Liver (tissue), 9 donors: ENCODE results near the gene ZBTB7B. TPM values are rescaled to one million over a fixed set of nuclear protein-coding genes. Genes with fewer than 3 reads are reported as not detected.

Source experiments
- DNase-seq: peaks from one replicate; pipeline ENCODE4 v3.0.0-alpha.2; 2017; ENCODE audit warnings: low spot score
- H3K27ac ChIP-seq, 2 donors: one replicate each; pipeline ENCODE4 v1.7.0; 2013; ENCODE audit warnings: inconsistent platforms in 2 of 2, low read length in 2 of 2, control low read depth in 1 of 2, low read depth in 1 of 2, mild to moderate bottlenecking in 1 of 2
- H3K27me3 ChIP-seq, 4 donors: one replicate each; pipeline versions ENCODE4 v1.6.1 to v1.7.0; 2013; ENCODE audit warnings: low read length in 3 of 4, inconsistent platforms in 1 of 4, mild to moderate bottlenecking in 1 of 4, moderate library complexity in 1 of 4; ENCODE audit not compliant: control insufficient read depth in 4 of 4, insufficient read depth in 4 of 4
- H3K36me3 ChIP-seq, 4 donors: one replicate each; pipeline versions ENCODE4 v1.6.1 to v1.7.0; 2013; ENCODE audit warnings: low read length in 3 of 4, mild to moderate bottlenecking in 3 of 4, low read depth in 1 of 4, moderate library complexity in 1 of 4; ENCODE audit not compliant: control insufficient read depth in 4 of 4, insufficient read depth in 3 of 4
- H3K4me1 ChIP-seq, 4 donors: one replicate each; pipeline versions ENCODE4 v1.6.1 to v1.7.0; 2013; ENCODE audit warnings: low read length in 3 of 4, mild to moderate bottlenecking in 3 of 4, moderate library complexity in 1 of 4; ENCODE audit not compliant: control insufficient read depth in 4 of 4, insufficient read depth in 4 of 4
- H3K4me3 ChIP-seq, 3 donors: one replicate each; pipeline versions ENCODE4 v1.6.1 to v1.7.0; 2013; ENCODE audit warnings: low read length in 3 of 3, control low read depth in 1 of 3, low read depth in 1 of 3, mild to moderate bottlenecking in 1 of 3
- H3K9ac ChIP-seq, 2 donors: one replicate each; pipeline ENCODE4 v1.7.0; 2013; ENCODE audit warnings: low read length in 2 of 2, mild to moderate bottlenecking in 2 of 2, moderate library complexity in 2 of 2, control low read depth in 1 of 2, low read depth in 1 of 2
- H3K9me3 ChIP-seq, 4 donors: one replicate each; pipeline versions ENCODE4 v1.6.1 to v1.7.0; 2013; ENCODE audit warnings: low read length in 3 of 4; ENCODE audit not compliant: control insufficient read depth in 4 of 4
- ATF3 ChIP-seq: IDR thresholded peaks from 2 replicates; pipeline ENCODE4 v1.6.1; 2016; ENCODE audit warnings: antibody characterized with exemption
- EGR1 ChIP-seq, 2 donors: IDR thresholded peaks; 2 replicates each; pipeline ENCODE4 v1.6.1; 2016 to 2018; ENCODE audit warnings: antibody characterized with exemption in 2 of 2, low read depth in 2 of 2
- FOXA1 ChIP-seq: IDR thresholded peaks from 2 replicates; pipeline ENCODE4 v1.6.1; 2016; ENCODE audit warnings: antibody characterized with exemption
- FOXA2 ChIP-seq: IDR thresholded peaks from 2 replicates; pipeline ENCODE4 v1.6.1; 2016; ENCODE audit warnings: antibody characterized with exemption
- GABPA ChIP-seq, 2 donors: IDR thresholded peaks in 1 of 2; conservative IDR thresholded peaks in 1 of 2; 2 replicates each; pipeline ENCODE4 v1.6.1; 2016; ENCODE audit warnings: antibody characterized with exemption in 2 of 2, mild to moderate bottlenecking in 1 of 2, moderate library complexity in 1 of 2
- HNF4A ChIP-seq, 2 donors: conservative IDR thresholded peaks; 2 replicates each; pipeline ENCODE4 v1.6.1; 2016; ENCODE audit warnings: antibody characterized with exemption in 2 of 2, mild to moderate bottlenecking in 2 of 2
- HNF4G ChIP-seq: IDR thresholded peaks from 2 replicates; pipeline ENCODE4 v1.6.1; 2016; ENCODE audit warnings: antibody characterized with exemption
- JUND ChIP-seq, 2 donors: IDR thresholded peaks; 2 replicates each; pipeline ENCODE4 v1.6.1; 2016; ENCODE audit warnings: antibody characterized with exemption in 2 of 2
- NR2F2 ChIP-seq: IDR thresholded peaks from 2 replicates; pipeline ENCODE4 v1.6.1; 2016; ENCODE audit warnings: antibody characterized with exemption
- RAD21 ChIP-seq, 2 donors: IDR thresholded peaks; 2 replicates each; pipeline ENCODE4 v1.6.1; 2016; ENCODE audit warnings: antibody characterized with exemption in 2 of 2, mild to moderate bottlenecking in 2 of 2
- REST ChIP-seq: IDR thresholded peaks from 2 replicates; pipeline ENCODE4 v1.6.1; 2016; ENCODE audit warnings: antibody characterized with exemption, mild to moderate bottlenecking
- RXRA ChIP-seq, 2 donors: IDR thresholded peaks; 2 replicates each; pipeline ENCODE4 v1.6.1; 2017 to 2018; ENCODE audit warnings: antibody characterized with exemption in 2 of 2, mild to moderate bottlenecking in 1 of 2
- SP1 ChIP-seq: IDR thresholded peaks from 2 replicates; pipeline ENCODE4 v1.6.1; 2018; ENCODE audit warnings: antibody characterized with exemption, mild to moderate bottlenecking
- TAF1 ChIP-seq: conservative IDR thresholded peaks from 2 replicates; pipeline ENCODE4 v1.6.1; 2016; ENCODE audit warnings: antibody characterized with exemption, mild to moderate bottlenecking
- YY1 ChIP-seq: IDR thresholded peaks from 2 replicates; pipeline ENCODE4 v1.6.1; 2016; ENCODE audit warnings: antibody characterized with exemption, mild to moderate bottlenecking
- WGBS: extraction: QIAGEN DNeasy Blood & Tissue Kit; methylation state at CpG from one replicate; pipeline ENCODE4 v1.1.7; 2013; 5-methylcytosine and 5-hydroxymethylcytosine counted together
- polyA plus RNA-seq, 2 donors: library from polyadenylated mRNA; stranded (reverse) in 1 of 2; unstranded in 1 of 2; fragments of 200-250 nt in 1 of 2; fragments of >200 nt in 1 of 2; fragmentation: Nextera tagmentation in 1 of 2; extraction: Ambion mirVana in 1 of 2; gene quantifications; one replicate each; pipeline versions ENCODE4 v1.2.1 to v1.2.3, GENCODE V29; 2013 to 2015
- total RNA-seq, 2 donors: library from RNA; depleted of rRNA; stranded (reverse); fragments of >200 nt; gene quantifications; one replicate each; pipeline ENCODE4 v1.2.3, GENCODE V29; 2014
- TF ChIP-seq, protein P1 (sequence below): IDR thresholded peaks from 2 replicates; pipeline ENCODE4 v1.6.1; 2016; ENCODE audit warnings: antibody characterized with exemption
- TF ChIP-seq, protein P2 (sequence below): fragments of 150-350 bp; IDR thresholded peaks from 2 replicates; pipeline ENCODE4 v1.5.1; 2017; ENCODE audit warnings: improper control_type of control experiment, low read depth, low read length; ENCODE audit not compliant: missing input control
- TF ChIP-seq, protein P3 (sequence below): IDR thresholded peaks from 2 replicates; pipeline ENCODE4 v1.6.1; 2016; ENCODE audit warnings: antibody characterized with exemption
- donor health status: healthy.
- donor health status: healthy.
- donor health status: healthy.
- donor health status: healthy.
- donor health status: healthy.

Gene ZBTB7B
- total and polyA plus RNA-seq, 4 donors: 7.0 to 50.2 (median 21.1) TPM

DNA sequence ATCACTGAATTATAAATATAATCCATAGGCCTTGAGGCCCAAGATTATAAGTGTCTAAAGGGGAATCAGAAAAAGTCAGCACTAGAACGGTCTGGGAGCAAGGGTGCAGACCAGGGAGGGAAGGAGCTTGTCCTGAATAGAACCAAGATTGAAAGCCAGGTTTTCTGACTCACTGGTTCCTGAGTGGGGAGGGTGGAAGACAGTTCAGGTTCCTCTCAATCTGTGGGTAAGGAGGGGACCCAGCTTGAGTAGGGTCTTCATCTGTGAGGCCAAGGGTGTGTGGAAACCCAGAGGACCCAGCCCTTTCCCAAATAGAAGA lies 8.4 kb upstream of the ZBTB7B start:
- H3K4me3 ChIP-seq: no peak overlapping the region
- 78% methylated on average over 1 of the region's 1 CpG for WGBS
- H3K4me1 ChIP-seq: peaks cover 0 to 14% (median 8%) of the 10 kb centered on the region in 4 donors
- DNase-seq: no peak
- H3K36me3 ChIP-seq: peaks cover 0 to 6% (median 2%) of the 10 kb centered on the region in 4 donors
- TF ChIP-seq TAF1 (no peak), GABPA (IDR thresholded peaks at IDR 0.05 in 1 of 2, conservative IDR thresholded peaks at IDR 0.05 in 1 of 2) (no peak), REST (no peak), ATF3 (no peak), SP1 (no peak), FOXA1 (no peak), HNF4A (conservative IDR thresholded peaks at IDR 0.05) (no peak)
- H3K27me3 ChIP-seq: no peaks in the 10 kb centered on the region
- H3K9me3 ChIP-seq: no peaks in the 10 kb centered on the region
- no peak overlapping the region for H3K27ac ChIP-seq
- no peak overlapping the region for H3K9ac ChIP-seq

DNA sequence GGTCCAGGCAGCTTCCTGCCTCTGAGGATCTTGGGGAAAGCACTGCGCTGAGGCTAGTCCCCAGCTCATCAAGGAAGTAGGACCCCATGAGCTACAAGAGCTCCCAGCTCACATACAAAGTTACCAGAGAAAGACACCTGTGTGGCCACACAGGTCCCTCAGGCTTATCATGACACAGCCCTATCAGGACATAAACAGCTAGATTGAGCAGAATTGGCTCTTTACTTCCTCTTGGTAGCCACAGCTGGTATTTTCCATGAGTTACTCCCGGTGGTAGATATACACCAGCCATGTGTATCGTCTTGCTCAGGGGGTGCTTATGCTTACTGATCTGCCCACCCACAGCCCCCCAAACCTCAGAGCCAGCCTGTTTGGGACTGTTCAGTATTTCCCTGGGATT lies 8.0 kb upstream of the ZBTB7B start:
- H3K27ac ChIP-seq: no peak overlapping the region
- no peak overlapping the region for H3K4me3 ChIP-seq
- peaks cover 0 to 15% (median 9%) of the 10 kb centered on the region in 4 donors for H3K4me1 ChIP-seq
- H3K27me3 ChIP-seq: no peaks in the 10 kb centered on the region
- no peaks in the 10 kb centered on the region for H3K9me3 ChIP-seq
- no peak for DNase-seq
- 77% methylated on average over 3 of the region's 3 CpGs for WGBS
- peaks cover 0 to 4% (median 1%) of the 10 kb centered on the region in 4 donors for H3K36me3 ChIP-seq
- TF ChIP-seq HNF4G (no peak), HNF4A (conservative IDR thresholded peaks at IDR 0.05) (no peak), SP1 (no peak), RAD21 (IDR thresholded peaks at IDR 0.05) (no peak), ATF3 (no peak), TAF1 (no peak), GABPA (IDR thresholded peaks at IDR 0.05 in 1 of 2, conservative IDR thresholded peaks at IDR 0.05 in 1 of 2) (no peak), YY1 (no peak), RXRA (IDR thresholded peaks at IDR 0.05) (no peak), FOXA2 (no peak), FOXA1 (no peak), REST (no peak), JUND (IDR thresholded peaks at IDR 0.05) (no peak), EGR1 (IDR thresholded peaks at IDR 0.05; ENCODE audit: low read depth in 2 of 2) (no peak), NR2F2 (no peak)
- TF ChIP-seq, protein P1, sequence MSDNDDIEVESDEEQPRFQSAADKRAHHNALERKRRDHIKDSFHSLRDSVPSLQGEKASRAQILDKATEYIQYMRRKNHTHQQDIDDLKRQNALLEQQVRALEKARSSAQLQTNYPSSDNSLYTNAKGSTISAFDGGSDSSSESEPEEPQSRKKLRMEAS: no peak
- TF ChIP-seq, protein P2, sequence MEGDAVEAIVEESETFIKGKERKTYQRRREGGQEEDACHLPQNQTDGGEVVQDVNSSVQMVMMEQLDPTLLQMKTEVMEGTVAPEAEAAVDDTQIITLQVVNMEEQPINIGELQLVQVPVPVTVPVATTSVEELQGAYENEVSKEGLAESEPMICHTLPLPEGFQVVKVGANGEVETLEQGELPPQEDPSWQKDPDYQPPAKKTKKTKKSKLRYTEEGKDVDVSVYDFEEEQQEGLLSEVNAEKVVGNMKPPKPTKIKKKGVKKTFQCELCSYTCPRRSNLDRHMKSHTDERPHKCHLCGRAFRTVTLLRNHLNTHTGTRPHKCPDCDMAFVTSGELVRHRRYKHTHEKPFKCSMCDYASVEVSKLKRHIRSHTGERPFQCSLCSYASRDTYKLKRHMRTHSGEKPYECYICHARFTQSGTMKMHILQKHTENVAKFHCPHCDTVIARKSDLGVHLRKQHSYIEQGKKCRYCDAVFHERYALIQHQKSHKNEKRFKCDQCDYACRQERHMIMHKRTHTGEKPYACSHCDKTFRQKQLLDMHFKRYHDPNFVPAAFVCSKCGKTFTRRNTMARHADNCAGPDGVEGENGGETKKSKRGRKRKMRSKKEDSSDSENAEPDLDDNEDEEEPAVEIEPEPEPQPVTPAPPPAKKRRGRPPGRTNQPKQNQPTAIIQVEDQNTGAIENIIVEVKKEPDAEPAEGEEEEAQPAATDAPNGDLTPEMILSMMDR: no peak
- TF ChIP-seq, protein P3, sequence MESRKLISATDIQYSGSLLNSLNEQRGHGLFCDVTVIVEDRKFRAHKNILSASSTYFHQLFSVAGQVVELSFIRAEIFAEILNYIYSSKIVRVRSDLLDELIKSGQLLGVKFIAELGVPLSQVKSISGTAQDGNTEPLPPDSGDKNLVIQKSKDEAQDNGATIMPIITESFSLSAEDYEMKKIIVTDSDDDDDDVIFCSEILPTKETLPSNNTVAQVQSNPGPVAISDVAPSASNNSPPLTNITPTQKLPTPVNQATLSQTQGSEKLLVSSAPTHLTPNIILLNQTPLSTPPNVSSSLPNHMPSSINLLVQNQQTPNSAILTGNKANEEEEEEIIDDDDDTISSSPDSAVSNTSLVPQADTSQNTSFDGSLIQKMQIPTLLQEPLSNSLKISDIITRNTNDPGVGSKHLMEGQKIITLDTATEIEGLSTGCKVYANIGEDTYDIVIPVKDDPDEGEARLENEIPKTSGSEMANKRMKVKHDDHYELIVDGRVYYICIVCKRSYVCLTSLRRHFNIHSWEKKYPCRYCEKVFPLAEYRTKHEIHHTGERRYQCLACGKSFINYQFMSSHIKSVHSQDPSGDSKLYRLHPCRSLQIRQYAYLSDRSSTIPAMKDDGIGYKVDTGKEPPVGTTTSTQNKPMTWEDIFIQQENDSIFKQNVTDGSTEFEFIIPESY: no peak
- no peak overlapping the region for H3K9ac ChIP-seq
